ENCODE results near the gene TCF12. TPM values are rescaled to one million over a fixed set of nuclear protein-coding genes. Genes with fewer than 3 reads are reported as not detected.

Gene TCF12
- total RNA-seq, 1 donor from 2014 or later = 93.0 TPM

DNA sequence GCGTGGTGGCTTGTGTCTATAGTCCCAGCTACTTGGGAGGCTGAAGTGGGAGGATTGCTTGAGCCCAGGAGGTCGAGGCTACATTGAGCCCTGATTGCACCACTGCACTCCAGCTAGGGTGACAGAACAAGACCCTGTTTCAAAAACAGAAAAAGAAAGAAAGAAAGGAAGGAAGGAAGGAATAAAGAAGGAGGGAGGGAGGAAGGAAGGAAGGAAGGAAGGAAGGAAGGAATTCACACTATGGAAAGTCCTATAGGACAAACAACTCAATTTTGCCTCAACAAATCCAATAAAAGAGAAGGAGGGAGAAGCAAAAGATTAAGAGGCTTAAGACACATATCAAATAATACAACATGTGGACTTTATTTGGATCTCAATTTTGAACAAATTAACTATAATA is 16.5 kb upstream of the TCF12 start:
- H3K27ac ChIP-seq = no peak overlapping the region
- TF ChIP-seq, protein P1, sequence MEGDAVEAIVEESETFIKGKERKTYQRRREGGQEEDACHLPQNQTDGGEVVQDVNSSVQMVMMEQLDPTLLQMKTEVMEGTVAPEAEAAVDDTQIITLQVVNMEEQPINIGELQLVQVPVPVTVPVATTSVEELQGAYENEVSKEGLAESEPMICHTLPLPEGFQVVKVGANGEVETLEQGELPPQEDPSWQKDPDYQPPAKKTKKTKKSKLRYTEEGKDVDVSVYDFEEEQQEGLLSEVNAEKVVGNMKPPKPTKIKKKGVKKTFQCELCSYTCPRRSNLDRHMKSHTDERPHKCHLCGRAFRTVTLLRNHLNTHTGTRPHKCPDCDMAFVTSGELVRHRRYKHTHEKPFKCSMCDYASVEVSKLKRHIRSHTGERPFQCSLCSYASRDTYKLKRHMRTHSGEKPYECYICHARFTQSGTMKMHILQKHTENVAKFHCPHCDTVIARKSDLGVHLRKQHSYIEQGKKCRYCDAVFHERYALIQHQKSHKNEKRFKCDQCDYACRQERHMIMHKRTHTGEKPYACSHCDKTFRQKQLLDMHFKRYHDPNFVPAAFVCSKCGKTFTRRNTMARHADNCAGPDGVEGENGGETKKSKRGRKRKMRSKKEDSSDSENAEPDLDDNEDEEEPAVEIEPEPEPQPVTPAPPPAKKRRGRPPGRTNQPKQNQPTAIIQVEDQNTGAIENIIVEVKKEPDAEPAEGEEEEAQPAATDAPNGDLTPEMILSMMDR (IDR thresholded peaks at IDR 0.05) = no peak
- no peak for DNase-seq
- intact Hi-C loops (cut with DNase I) = no loop called here
- H3K27me3 ChIP-seq (ENCODE audit: low read depth) = no peaks in the 10 kb centered on the region
- no peak for ATAC-seq
- H3K9me3 ChIP-seq = no peaks in the 10 kb centered on the region
- H3K36me3 ChIP-seq = no peaks in the 10 kb centered on the region
- H3K4me1 ChIP-seq = peaks cover 2% of the 10 kb centered on the region
- H3K4me3 ChIP-seq = no peak overlapping the region

DNA sequence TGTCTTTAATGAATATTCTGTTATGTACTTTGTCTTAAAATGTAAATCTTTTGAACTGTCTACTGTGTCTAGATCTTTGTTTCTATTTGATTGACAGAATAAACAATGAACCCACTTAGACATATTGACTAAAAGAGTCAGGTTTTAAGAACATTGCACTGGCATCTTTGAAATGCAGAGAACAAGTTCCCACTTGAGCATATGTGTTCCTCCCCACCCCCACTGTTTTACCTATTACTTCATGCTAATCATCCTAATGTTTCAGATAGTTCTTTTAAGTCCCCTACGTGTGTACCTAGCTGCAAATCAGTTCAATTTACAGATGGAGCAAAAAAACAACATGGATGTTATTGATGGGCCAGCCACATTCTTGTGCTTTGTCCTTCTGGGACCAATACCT is 11.7 kb upstream of the TCF12 start:
- Histone ChIP-seq H3K36me3 (no peaks in the 10 kb centered on the region), H3K4me3 (no peak overlapping the region), H3K27ac (no peak overlapping the region), H3K27me3 (ENCODE audit: low read depth) (no peaks in the 10 kb centered on the region), H3K9me3 (no peaks in the 10 kb centered on the region), H3K4me1 (peaks cover 11% of the 10 kb centered on the region)
- TF ChIP-seq, protein P1 (IDR thresholded peaks at IDR 0.05) = no peak
- ATAC-seq = no peak
- intact Hi-C loops (cut with DNase I) = no loop called here
- no peak for DNase-seq

DNA sequence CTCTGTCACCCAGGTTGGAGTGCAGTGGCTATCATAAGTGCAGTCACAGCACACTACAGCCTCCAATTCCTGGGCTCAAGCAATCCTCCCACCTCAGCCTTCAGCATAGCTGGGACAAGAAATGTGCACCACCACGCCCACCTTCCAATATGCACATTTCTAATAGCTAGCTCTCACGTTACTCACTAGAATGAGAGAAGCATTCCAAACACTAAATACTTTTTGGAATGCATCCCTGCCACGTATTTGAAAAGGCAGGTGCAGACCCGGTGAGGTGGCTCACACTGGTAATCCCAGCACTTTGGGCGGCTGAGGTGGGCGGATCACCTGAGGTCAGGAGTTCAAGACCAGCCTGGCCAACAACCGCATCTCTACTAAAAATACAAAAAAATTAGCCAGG is 7.6 kb upstream of the TCF12 start:
- Histone ChIP-seq H3K4me1 (peaks cover 11% of the 10 kb centered on the region), H3K36me3 (no peaks in the 10 kb centered on the region), H3K4me3 (no peak overlapping the region), H3K27me3 (ENCODE audit: low read depth) (no peaks in the 10 kb centered on the region), H3K27ac (no peak overlapping the region), H3K9me3 (no peaks in the 10 kb centered on the region)
- intact Hi-C loops (cut with DNase I) = no loop called here
- ATAC-seq (no peak), DNase-seq (no peak)
- TF ChIP-seq, protein P1 (IDR thresholded peaks at IDR 0.05) = no peak

DNA sequence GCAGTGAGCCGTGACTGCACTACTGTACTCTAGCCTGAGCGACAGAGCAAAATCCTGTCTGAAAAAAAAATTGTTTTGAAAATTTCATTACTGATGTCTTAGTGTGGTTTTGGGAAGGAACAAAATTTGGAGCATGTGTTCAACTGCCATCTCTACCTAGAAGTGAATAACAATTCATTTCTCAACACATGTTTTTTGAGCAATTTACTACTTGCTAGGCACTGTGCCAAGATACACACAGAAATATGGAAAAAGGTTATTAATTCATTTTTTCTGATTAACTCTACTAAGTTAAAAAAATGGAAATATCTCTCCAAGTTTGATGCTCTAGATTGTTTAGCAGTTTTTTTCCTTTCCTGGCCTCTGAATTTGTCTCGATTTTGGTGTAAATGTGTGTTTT is 5.2 kb upstream of the TCF12 start:
- no peak overlapping the region for H3K27ac ChIP-seq
- no peaks in the 10 kb centered on the region for H3K36me3 ChIP-seq
- intact Hi-C loops (cut with DNase I) = no loop called here
- DNase-seq = no peak
- TF ChIP-seq, protein P1 (IDR thresholded peaks at IDR 0.05) = no peak
- no peaks in the 10 kb centered on the region for H3K9me3 ChIP-seq
- H3K4me3 ChIP-seq = no peak overlapping the region
- no peaks in the 10 kb centered on the region for H3K27me3 ChIP-seq (ENCODE audit: low read depth)
- peaks cover 13% of the 10 kb centered on the region for H3K4me1 ChIP-seq
- no peak for ATAC-seq

DNA sequence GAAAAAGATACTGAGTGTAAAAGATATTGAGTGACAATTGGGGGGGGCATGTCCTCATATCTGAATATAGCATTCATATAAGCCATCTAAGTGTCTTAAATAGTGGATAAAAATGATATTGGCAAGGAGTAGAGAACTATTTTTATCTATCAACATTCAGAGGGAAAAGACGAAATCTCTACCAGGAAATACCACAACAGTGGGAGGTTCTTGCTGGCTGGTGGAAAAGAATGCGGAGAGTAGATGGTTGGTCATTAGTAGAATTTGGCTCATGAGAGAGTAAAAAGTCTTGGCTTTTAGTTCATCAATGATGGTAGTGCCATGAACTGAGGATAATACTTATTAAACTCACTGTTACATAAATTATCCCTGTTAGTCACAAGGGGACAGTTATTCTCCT is 4.8 kb upstream of the TCF12 start:
- TF ChIP-seq, protein P1 (IDR thresholded peaks at IDR 0.05) = no peak
- Histone ChIP-seq H3K4me1 (peaks cover 13% of the 10 kb centered on the region), H3K9me3 (no peaks in the 10 kb centered on the region), H3K27me3 (ENCODE audit: low read depth) (no peaks in the 10 kb centered on the region), H3K27ac (no peak overlapping the region), H3K36me3 (no peaks in the 10 kb centered on the region), H3K4me3 (no peak overlapping the region)
- ATAC-seq (no peak), DNase-seq (no peak)
- intact Hi-C loops (cut with DNase I) = no loop called here

DNA sequence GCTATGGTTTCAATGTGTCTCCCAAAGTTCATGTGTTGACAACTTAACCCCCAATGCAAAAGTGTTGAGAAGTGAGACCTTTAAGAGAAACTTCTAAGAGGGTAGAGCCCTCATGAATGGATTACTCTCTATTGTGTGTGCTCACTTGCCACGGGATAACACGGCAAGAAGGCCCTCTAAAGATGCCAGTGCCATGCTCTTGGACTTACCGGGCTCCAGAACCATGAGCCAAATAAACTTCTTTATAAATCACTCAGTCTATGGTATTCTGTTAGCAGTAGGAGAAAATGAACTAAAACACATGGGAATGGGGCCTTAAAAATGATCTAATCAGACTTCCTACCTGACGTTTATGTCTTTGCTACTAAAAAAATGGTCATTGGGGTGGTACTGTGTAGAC is 2.6 kb upstream of the TCF12 start:
- no peak overlapping the region for H3K27ac ChIP-seq
- H3K27me3 ChIP-seq (ENCODE audit: low read depth) = no peaks in the 10 kb centered on the region
- H3K9me3 ChIP-seq = no peaks in the 10 kb centered on the region
- DNase-seq (no peak), ATAC-seq (no peak)
- H3K4me1 ChIP-seq = peaks cover 26% of the 10 kb centered on the region
- H3K4me3 ChIP-seq = no peak overlapping the region
- intact Hi-C loops (cut with DNase I) = no loop called here
- TF ChIP-seq, protein P1 (IDR thresholded peaks at IDR 0.05) = no peak
- no peaks in the 10 kb centered on the region for H3K36me3 ChIP-seq
